Duodenal mucosa (tissue), 2 donors: ENCODE measurements around the gene TRPM6.

ENCODE experiments used
- H3K27ac ChIP-seq: one replicate; pipeline ENCODE4 v1.7.0; 2013; ENCODE audit warnings: low read depth, low read length
- H3K27me3 ChIP-seq, 2 donors: one replicate each; pipeline ENCODE4 v1.7.0; 2013; ENCODE audit warnings: low read length in 2 of 2, control low read depth in 1 of 2; ENCODE audit not compliant: insufficient read depth in 2 of 2, control insufficient read depth in 1 of 2
- H3K36me3 ChIP-seq, 2 donors: one replicate each; pipeline ENCODE4 v1.7.0; 2013; ENCODE audit warnings: low read length in 2 of 2, control low read depth in 1 of 2; ENCODE audit not compliant: insufficient read depth in 2 of 2, control insufficient read depth in 1 of 2
- H3K4me1 ChIP-seq, 2 donors: one replicate each; pipeline ENCODE4 v1.7.0; 2013; ENCODE audit warnings: low read length in 2 of 2, control low read depth in 1 of 2; ENCODE audit not compliant: insufficient read depth in 2 of 2, control insufficient read depth in 1 of 2
- H3K4me3 ChIP-seq, 2 donors: one replicate each; pipeline ENCODE4 v1.7.0; 2013; ENCODE audit warnings: low read length in 2 of 2, low read depth in 1 of 2
- H3K9ac ChIP-seq, 2 donors: one replicate each; pipeline ENCODE4 v1.7.0; 2013; ENCODE audit warnings: low read length in 2 of 2, low read depth in 1 of 2
- H3K9me3 ChIP-seq, 2 donors: one replicate each; pipeline ENCODE4 v1.7.0; 2013; ENCODE audit warnings: low read length in 2 of 2, control low read depth in 1 of 2; ENCODE audit not compliant: control insufficient read depth in 1 of 2

TRPM6 gene

DNA sequence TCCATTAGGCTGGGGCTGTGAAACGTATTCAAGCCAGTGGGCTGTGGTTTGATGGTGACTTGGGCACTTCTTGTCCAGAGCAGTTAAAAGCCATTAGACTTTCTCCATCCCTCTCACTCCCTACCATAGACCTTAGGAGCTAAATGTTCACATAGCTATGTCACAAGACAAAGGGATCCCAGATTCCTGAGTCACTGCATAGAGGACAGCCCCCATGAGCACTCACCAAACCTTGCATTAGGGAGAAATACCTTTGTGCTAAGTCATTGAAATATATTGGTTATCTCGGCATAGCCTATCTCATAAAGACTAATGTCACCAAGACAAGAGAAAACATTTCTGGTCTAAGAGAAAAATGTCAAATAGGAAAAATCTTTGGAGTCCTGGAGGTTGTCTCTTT, 104.3 kb downstream of the TRPM6 start:
- Histone ChIP-seq H3K27me3 (no peaks in the 10 kb centered on the region), H3K4me3 (no peak overlapping the region), H3K9ac (no peak overlapping the region), H3K4me1 (no peaks in the 10 kb centered on the region), H3K27ac (no peak overlapping the region), H3K9me3 (no peaks in the 10 kb centered on the region), H3K36me3 (peaks cover 0 to 3% of the 10 kb centered on the region in 2 donors)

DNA sequence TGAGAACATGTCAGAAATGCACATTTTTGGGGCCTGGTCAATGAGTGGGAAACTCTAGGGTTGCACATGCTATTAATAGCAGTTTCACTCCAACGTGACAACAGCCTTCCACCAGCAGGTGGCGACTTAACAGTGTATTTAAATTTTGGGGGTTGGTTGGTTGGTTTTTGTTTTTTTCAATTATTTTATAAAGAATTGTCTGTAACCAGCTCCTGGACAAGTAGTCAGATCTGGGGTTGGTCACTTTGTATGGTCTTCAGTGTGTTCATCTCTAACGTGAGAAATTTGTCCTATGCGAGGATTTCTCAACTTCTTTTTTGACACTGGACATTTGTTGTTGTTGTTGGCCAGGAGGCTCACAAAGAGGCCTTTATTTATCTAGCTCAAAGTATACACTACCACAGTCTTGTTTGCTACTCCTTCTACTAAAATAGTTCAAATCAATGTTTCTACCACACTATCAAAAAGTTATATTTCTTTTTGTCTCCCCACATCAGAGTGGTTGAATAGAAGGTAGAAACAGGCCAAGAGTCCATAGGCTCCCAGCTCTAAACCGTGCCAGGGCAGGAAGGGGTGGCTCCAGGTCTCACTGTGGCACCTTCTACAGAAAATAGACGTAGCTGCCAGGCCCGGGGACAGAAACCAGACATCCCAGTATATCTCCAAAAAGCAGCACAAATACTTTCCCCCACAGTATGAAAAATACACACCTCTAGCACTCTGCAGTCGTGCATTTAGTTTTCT, 110.4 kb downstream of the TRPM6 start:
- Histone ChIP-seq H3K9ac (no peak overlapping the region), H3K27ac (no peak overlapping the region), H3K27me3 (no peaks in the 10 kb centered on the region), H3K36me3 (no peaks in the 10 kb centered on the region), H3K4me3 (no peak overlapping the region), H3K4me1 (no peaks in the 10 kb centered on the region), H3K9me3 (no peaks in the 10 kb centered on the region)

DNA sequence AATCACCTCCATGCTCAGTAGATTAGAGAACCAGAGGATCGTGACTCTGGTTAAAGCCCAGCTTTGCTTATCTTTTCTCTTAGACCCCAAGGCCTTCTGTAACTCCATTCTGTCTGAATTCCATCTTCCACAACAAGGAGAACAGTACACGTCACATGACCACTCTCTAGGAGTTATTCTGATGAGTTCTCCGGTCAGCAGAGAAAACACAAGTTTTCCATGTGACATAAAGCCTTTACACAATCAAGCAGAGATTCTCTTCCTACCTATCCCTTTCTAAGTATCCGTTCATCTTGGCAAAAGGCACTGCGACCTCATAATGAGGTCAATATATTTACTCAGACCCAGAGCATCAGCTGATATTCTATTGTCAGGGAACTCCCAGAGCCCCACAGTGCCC, 112.3 kb downstream of the TRPM6 start:
- H3K4me3 ChIP-seq = no peak overlapping the region
- H3K9me3 ChIP-seq = no peaks in the 10 kb centered on the region
- H3K27me3 ChIP-seq = no peaks in the 10 kb centered on the region
- no peak overlapping the region for H3K27ac ChIP-seq
- H3K36me3 ChIP-seq = peaks cover 3% of the 10 kb centered on the region in 2 donors
- no peak overlapping the region for H3K9ac ChIP-seq
- no peaks in the 10 kb centered on the region for H3K4me1 ChIP-seq

DNA sequence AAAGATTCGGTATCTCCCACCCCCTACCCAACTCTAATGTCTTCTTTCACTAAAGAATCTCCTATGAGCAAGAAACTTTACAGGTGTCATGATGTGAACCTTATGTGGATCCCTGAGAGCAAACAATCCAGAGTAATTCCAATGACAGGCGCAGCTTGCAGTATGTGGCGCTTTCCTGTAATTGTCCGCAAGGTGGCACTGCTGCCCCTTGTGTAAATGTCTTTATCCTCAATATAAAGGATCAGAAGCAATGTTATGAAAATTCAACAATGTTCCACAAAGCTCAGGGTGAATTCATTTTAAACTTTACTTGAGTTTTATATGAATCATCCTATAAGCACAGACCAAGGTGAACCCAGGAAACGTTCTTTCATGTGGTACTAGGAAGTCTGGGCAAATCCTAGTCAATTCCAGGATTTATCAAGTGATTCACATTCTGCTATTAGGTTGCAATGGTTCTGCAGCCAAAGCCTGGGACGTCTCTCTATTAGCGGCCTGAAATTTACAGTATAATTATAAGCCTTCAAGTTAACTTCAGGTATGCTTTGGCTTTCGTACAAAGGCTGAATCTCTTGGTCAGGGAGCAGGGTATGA, 113.7 kb downstream of the TRPM6 start:
- H3K9ac ChIP-seq = no peak overlapping the region
- no peak overlapping the region for H3K27ac ChIP-seq
- no peaks in the 10 kb centered on the region for H3K27me3 ChIP-seq
- H3K4me3 ChIP-seq = no peak overlapping the region
- no peaks in the 10 kb centered on the region for H3K4me1 ChIP-seq
- no peaks in the 10 kb centered on the region for H3K9me3 ChIP-seq
- H3K36me3 ChIP-seq = peaks cover 3% of the 10 kb centered on the region in 2 donors

DNA sequence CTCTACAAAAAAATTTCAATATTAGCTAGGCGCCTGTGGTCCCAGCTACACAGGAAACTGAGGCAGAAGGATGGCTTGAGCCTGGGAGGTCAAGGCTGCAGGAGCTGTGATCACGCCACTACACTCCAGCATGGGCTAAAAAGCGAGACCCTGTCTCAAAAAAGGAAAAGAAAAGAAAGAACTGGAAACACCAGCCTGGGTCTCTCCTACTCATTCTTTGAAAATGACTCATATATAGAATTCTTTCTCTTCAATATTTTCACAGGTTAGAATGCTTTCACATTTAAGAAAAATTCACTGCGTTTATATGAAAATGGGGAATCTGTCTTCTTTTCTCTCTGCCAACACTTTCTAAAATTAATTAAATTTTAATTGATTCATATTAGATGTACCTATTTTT, 115.6 kb downstream of the TRPM6 start:
- Histone ChIP-seq H3K36me3 (peaks cover 3% of the 10 kb centered on the region in 2 donors), H3K9me3 (no peaks in the 10 kb centered on the region), H3K4me3 (no peak overlapping the region), H3K4me1 (no peaks in the 10 kb centered on the region), H3K9ac (no peak overlapping the region), H3K27ac (no peak overlapping the region), H3K27me3 (no peaks in the 10 kb centered on the region)

DNA sequence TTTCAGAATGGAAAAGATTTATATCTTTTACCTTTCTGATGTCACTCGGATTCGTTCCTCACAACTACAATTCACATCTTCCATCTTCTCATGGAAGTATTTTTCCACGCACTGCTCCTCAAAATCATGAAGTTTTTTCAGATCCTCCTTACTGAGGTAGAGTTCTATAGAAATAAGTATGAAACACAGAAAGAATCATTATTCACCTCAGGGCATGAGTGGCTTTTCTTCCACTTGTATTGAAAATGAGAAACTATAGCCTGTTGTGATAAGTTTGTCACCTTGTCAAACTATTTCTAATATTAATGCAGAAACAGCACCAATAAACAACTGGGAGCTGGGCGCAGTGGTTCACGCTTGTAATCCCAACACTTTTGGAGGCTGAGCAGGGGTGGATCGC, 116.0 kb downstream of the TRPM6 start:
- Histone ChIP-seq H3K9ac (no peak overlapping the region), H3K36me3 (peaks cover 3% of the 10 kb centered on the region in 2 donors), H3K27ac (no peak overlapping the region), H3K4me1 (no peaks in the 10 kb centered on the region), H3K9me3 (no peaks in the 10 kb centered on the region), H3K27me3 (no peaks in the 10 kb centered on the region), H3K4me3 (no peak overlapping the region)

DNA sequence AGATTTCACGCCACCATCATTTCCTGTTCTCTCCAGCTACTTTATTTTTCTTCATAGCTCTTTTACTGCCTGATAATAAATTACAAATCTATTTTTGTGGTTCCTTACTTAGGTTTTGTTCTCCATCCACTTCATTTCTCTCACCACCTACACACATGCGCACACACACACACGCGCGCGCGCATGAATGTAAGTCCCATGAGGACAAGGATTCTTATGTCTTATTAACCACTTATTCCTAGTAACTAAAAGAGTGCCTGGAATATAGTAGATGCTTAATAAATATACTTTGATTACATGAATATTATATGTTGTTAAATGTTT, 116.5 kb downstream of the TRPM6 start:
- Histone ChIP-seq H3K4me1 (no peaks in the 10 kb centered on the region), H3K4me3 (no peak overlapping the region), H3K27ac (no peak overlapping the region), H3K27me3 (no peaks in the 10 kb centered on the region), H3K36me3 (peaks cover 3% of the 10 kb centered on the region in 2 donors), H3K9me3 (no peaks in the 10 kb centered on the region), H3K9ac (no peak overlapping the region)

DNA sequence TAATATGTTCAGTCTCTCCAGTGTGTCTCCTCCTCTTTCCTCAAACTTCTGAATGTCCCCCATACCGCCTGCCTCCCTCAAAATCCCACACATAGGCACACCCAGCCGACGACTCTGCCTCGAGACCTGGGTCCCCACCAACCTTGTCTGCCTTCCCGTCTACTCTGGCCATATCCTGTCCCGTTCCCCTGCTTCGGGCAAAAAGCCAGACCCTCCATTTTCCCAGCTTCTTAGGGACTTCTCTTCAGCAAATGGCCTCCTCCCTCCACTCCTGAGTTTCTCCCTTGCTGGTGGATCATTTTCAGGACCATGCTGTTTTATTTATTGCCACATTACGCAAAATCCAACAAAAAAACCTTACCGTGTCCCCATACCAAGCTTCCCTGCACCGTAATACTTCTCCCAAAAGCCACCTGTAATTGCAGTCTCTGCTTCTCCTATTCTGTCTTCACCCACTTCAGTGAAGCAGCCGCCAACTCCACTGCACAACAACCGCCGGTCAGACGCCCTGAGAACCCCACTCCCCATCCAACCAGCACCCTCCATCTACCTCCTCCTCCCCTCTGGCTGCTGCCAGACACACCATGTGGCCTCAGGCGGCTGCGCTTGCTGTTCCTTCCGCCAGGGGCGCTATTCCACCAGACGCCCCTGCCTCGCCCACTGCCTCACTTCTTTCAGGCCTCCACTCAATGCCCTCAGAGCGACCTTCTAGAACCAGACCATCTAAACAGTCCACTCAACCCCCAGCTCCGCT, 117.0 kb downstream of the TRPM6 start:
- no peaks in the 10 kb centered on the region for H3K9me3 ChIP-seq
- no peak overlapping the region for H3K27ac ChIP-seq
- H3K36me3 ChIP-seq = peaks cover 3% of the 10 kb centered on the region in 2 donors
- no peaks in the 10 kb centered on the region for H3K27me3 ChIP-seq
- no peak overlapping the region for H3K9ac ChIP-seq
- no peak overlapping the region for H3K4me3 ChIP-seq
- no peaks in the 10 kb centered on the region for H3K4me1 ChIP-seq

DNA sequence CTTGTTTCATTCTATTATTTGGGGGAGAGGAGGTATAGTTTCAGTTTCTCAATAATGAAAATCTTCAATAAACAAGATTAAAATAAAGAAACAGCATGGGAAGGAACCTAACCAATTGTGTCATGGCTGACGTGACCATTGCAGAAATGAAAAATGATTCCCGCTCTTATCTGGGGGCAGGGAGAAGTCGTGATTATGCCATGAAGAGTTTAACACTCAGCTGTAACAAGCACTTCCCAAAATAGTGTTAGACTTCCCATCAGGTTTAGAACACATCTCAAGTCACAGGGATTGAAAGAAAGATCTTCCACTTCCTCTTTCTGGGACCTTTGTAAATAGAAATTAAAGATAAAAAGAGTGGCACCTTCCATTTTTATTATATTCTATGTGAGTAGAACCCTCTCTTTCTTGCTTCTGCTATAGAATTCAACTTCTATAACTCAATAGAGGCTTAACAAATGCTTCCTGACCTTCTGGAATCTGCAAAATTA, 122.2 kb downstream of the TRPM6 start:
- peaks cover 0 to 2% of the 10 kb centered on the region in 2 donors for H3K27me3 ChIP-seq
- no peak overlapping the region for H3K9ac ChIP-seq
- no peak overlapping the region for H3K4me3 ChIP-seq
- H3K4me1 ChIP-seq = no peaks in the 10 kb centered on the region
- H3K9me3 ChIP-seq = no peaks in the 10 kb centered on the region
- H3K27ac ChIP-seq = no peak overlapping the region
- H3K36me3 ChIP-seq = peaks cover 1% of the 10 kb centered on the region in 2 donors

DNA sequence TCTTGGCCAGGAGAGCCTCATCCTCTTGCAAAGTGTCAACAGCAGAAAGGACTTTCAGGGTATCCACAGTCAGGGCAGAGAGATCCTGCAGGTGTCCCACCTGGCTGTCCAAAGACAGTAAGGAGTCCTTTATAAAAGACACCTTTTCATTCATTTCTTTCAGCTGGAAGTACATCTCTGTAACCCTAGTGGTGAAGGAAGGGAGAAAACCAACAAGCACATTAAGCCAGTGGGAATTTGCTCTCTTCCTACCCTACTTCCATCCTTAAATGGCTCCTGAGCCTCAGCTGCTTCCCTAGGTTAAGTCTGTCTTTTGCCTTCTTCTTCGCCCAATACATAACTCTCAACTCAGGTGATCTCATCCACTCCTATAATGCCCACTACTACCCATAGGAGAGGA, 124.8 kb downstream of the TRPM6 start:
- Histone ChIP-seq H3K4me3 (no peak overlapping the region), H3K9me3 (no peaks in the 10 kb centered on the region), H3K27ac (no peak overlapping the region), H3K9ac (no peak overlapping the region), H3K27me3 (peaks cover 0 to 2% of the 10 kb centered on the region in 2 donors), H3K4me1 (no peaks in the 10 kb centered on the region), H3K36me3 (no peaks in the 10 kb centered on the region)
